NT2/D1 (cell line): Measurements from ENCODE around the gene MYPOP.

Experiments
- DNase-seq: peaks from one replicate; pipeline ENCODE4 v3.0.0-alpha.2; 2011; ENCODE audit warnings: low read depth, low spot score
- H3K27me3 ChIP-seq: 2 replicates; pipeline ENCODE4 v1.6.0; 2011; ENCODE audit warnings: mild to moderate bottlenecking; ENCODE audit not compliant: insufficient read length, insufficient read depth
- H3K36me3 ChIP-seq: 2 replicates; pipeline ENCODE4 v1.6.1; 2011; ENCODE audit warnings: mild to moderate bottlenecking, low read length, mixed read lengths; ENCODE audit not compliant: insufficient read depth, insufficient read length
- H3K4me1 ChIP-seq: 2 replicates; pipeline ENCODE4 v1.5.1; 2011; ENCODE audit not compliant: insufficient read depth, insufficient read length
- H3K4me3 ChIP-seq: 2 replicates; pipeline ENCODE4 v1.5.1; 2011; ENCODE audit warnings: low read depth; ENCODE audit not compliant: insufficient read length
- H3K9ac ChIP-seq: 2 replicates; pipeline ENCODE4 v1.6.0; 2011; ENCODE audit warnings: low read depth; ENCODE audit not compliant: insufficient read length
- H3K9me3 ChIP-seq: 2 replicates; pipeline ENCODE4 v1.5.1; 2011; ENCODE audit warnings: mild to moderate bottlenecking, low read length; ENCODE audit not compliant: insufficient read depth
- SUZ12 ChIP-seq: IDR thresholded peaks from 2 replicates; pipeline ENCODE4 v1.6.1; 2011; ENCODE audit not compliant: insufficient read length, insufficient read depth; ENCODE audit errors: extremely low read depth
- YY1 ChIP-seq: IDR thresholded peaks from 2 replicates; pipeline ENCODE4 v1.6.1; 2011; ENCODE audit not compliant: insufficient read length, insufficient read depth
- ZNF274 ChIP-seq: IDR thresholded peaks from 2 replicates; pipeline ENCODE4 v1.6.1; 2011; ENCODE audit warnings: mild to moderate bottlenecking, low read depth, low read length

The MYPOP gene

GRCh38 chr19:45901912-45902650 is at the start of gene MYPOP:
TSS of gene MYPOP (minus strand) at chr19:45902613. CDS start at chr19:45901773, 840 bp downstream.
- TF ChIP-seq YY1: no peak
- no peak for TF ChIP-seq SUZ12
- TF ChIP-seq ZNF274: no peak
- Histone ChIP-seq H3K36me3 (peaks cover 3% of the 10 kb centered on the region), H3K9me3 (no peaks in the 10 kb centered on the region), H3K4me3 (peak within 1 kb of the TSS; percentile 63), H3K9ac (peak within 1 kb of the TSS; percentile 76), H3K4me1 (peaks cover 3% of the 10 kb centered on the region), H3K27me3 (peaks cover 18% of the 10 kb centered on the region)
- DNase-seq: no peak

- Histone ChIP-seq H3K9me3 (no peaks in the 10 kb centered on the region), H3K9ac (no peak overlapping the region), H3K36me3 (no peaks in the 10 kb centered on the region), H3K27me3 (no peaks in the 10 kb centered on the region), H3K4me3 (no peak overlapping the region), H3K4me1 (peaks cover 3% of the 10 kb centered on the region)
- no peak for TF ChIP-seq ZNF274
- no peak for TF ChIP-seq YY1
- no peak for TF ChIP-seq SUZ12
- DNase-seq: no peak
These were observed 45.5 kb upstream of the MYPOP start for GRCh38 chr19:45947926-45948325.

GRCh38 chr19:45940515-45940805 is 38.0 kb upstream of the MYPOP start:
- no peak overlapping the region for H3K4me3 ChIP-seq
- H3K36me3 ChIP-seq: no peaks in the 10 kb centered on the region
- peaks cover 3% of the 10 kb centered on the region for H3K4me1 ChIP-seq
- DNase-seq: no peak
- no peaks in the 10 kb centered on the region for H3K27me3 ChIP-seq
- H3K9me3 ChIP-seq: no peaks in the 10 kb centered on the region
- H3K9ac ChIP-seq: no peak overlapping the region
- TF ChIP-seq YY1 (no peak), ZNF274 (no peak), SUZ12 (no peak)

- Histone ChIP-seq H3K27me3 (no peaks in the 10 kb centered on the region), H3K4me1 (peaks cover 3% of the 10 kb centered on the region), H3K9ac (no peak overlapping the region), H3K9me3 (no peaks in the 10 kb centered on the region), H3K4me3 (no peak overlapping the region), H3K36me3 (no peaks in the 10 kb centered on the region)
- no peak for TF ChIP-seq ZNF274
- TF ChIP-seq YY1: no peak
- TF ChIP-seq SUZ12: no peak
- no peak for DNase-seq
These were observed 37.5 kb upstream of the MYPOP start for GRCh38 chr19:45939792-45940514.

- no peaks in the 10 kb centered on the region for H3K27me3 ChIP-seq
- TF ChIP-seq YY1: no peak
- no peak for TF ChIP-seq ZNF274
- TF ChIP-seq SUZ12: no peak
- H3K9ac ChIP-seq: no peak overlapping the region
These were observed 36.4 kb upstream of the MYPOP start for GRCh38 chr19:45938733-45939319.

GRCh38 chr19:45935267-45935666 is 32.9 kb upstream of the MYPOP start:
- no peak for DNase-seq
- Histone ChIP-seq H3K27me3 (no peaks in the 10 kb centered on the region), H3K9me3 (no peaks in the 10 kb centered on the region)

More at GRCh38 chr19:45938733-45939319, 36.4 kb upstream of the MYPOP start:
- Histone ChIP-seq H3K9me3 (no peaks in the 10 kb centered on the region), H3K4me3 (no peak overlapping the region), H3K4me1 (peaks cover 3% of the 10 kb centered on the region), H3K36me3 (no peaks in the 10 kb centered on the region)
- no peak for DNase-seq

GRCh38 chr19:45934551-45935230 is 32.3 kb upstream of the MYPOP start:
- Histone ChIP-seq H3K36me3 (no peaks in the 10 kb centered on the region), H3K4me1 (peaks cover 3% of the 10 kb centered on the region), H3K27me3 (no peaks in the 10 kb centered on the region), H3K4me3 (no peak overlapping the region), H3K9me3 (no peaks in the 10 kb centered on the region), H3K9ac (no peak overlapping the region)
- TF ChIP-seq ZNF274: no peak
- no peak for TF ChIP-seq YY1
- no peak for TF ChIP-seq SUZ12
- DNase-seq: no peak

More at GRCh38 chr19:45935267-45935666, 32.9 kb upstream of the MYPOP start:
- no peak overlapping the region for H3K9ac ChIP-seq
- TF ChIP-seq SUZ12: no peak
- TF ChIP-seq YY1: no peak
- TF ChIP-seq ZNF274: no peak
- peaks cover 3% of the 10 kb centered on the region for H3K4me1 ChIP-seq
- no peak overlapping the region for H3K4me3 ChIP-seq
- no peaks in the 10 kb centered on the region for H3K36me3 ChIP-seq
